Measurements from ENCODE around the gene MAPKAPK5. TPM values are rescaled to one million over a fixed set of nuclear protein-coding genes. Genes with fewer than 3 reads are reported as not detected.

MAPKAPK5 gene
- total and polyA plus RNA-seq, 2 experiments from 2014 or later: 41.5 to 77.0 TPM

DNA sequence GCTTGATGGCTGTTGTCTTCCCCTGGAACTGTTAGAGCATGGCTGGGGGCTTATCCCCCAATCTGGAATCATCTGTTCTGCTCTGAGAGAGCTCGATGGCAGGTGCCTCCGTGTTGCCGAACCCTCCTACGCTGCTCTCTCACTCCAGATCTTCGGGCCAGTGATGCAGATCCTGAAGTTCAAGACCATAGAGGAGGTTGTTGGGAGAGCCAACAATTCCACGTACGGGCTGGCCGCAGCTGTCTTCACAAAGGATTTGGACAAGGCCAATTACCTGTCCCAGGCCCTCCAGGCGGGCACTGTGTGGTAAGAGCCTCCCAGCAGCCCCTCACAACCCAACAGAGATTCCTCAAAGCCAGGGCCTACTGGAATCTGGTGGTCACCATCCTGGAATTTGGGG is 42.3 kb upstream of the MAPKAPK5 start:
- H3K9me3 Mint-ChIP-seq: no peaks in the 10 kb centered on the region
- no peak overlapping the region for H3K4me3 Mint-ChIP-seq

GRCh38 chr12:111803038-111803626 is 38.9 kb upstream of the MAPKAPK5 start:
- Histone ChIP-seq H2AFZ (no peak overlapping the region), H3K4me2 (no peak overlapping the region), H3K36me3 (ENCODE audit: insufficient read depth) (peaks cover 16% of the 10 kb centered on the region), H3K27me3 (ENCODE audit: insufficient read depth) (no peaks in the 10 kb centered on the region), H3K4me3 (no peak overlapping the region), H4K20me1 (replicated peaks; ENCODE audit: insufficient read depth) (no peaks in the 10 kb centered on the region), H3K27ac (ENCODE audit: low read depth) (no peak overlapping the region), H3K4me1 (ENCODE audit: insufficient read depth) (no peaks in the 10 kb centered on the region), H3F3A (replicated peaks; ENCODE audit: low read depth) (no peaks in the 10 kb centered on the region), H3K9me2 (ENCODE audit: insufficient read depth) (no peaks in the 10 kb centered on the region), H3K79me2 (replicated peaks; ENCODE audit: insufficient read depth) (no peaks in the 10 kb centered on the region)
- no peak overlapping the region for H3K27ac Mint-ChIP-seq
- no peak for ATAC-seq
- peaks cover 5% of the 10 kb centered on the region for H3K27me3 Mint-ChIP-seq (ENCODE audit: insufficient read depth, low read depth, poor library complexity)
- H3K4me1 Mint-ChIP-seq: no peaks in the 10 kb centered on the region
- no peaks in the 10 kb centered on the region for H3K9me3 Mint-ChIP-seq
- no peak for DNase-seq (ENCODE audit: low spot score)
- H3K36me3 Mint-ChIP-seq (ENCODE audit: low read depth): peaks cover 57% of the 10 kb centered on the region
- no peak overlapping the region for H3K4me3 Mint-ChIP-seq
- TF ChIP-seq JUNB (IDR thresholded peaks at IDR 0.05; ENCODE audit: unreplicated experiment) (no peak), NANOG (IDR thresholded peaks at IDR 0.05; ENCODE audit: borderline replicate concordance) (no peak), ETS1 (IDR thresholded peaks at IDR 0.05) (no peak), EZH2 (IDR thresholded peaks at IDR 0.05; ENCODE audit: low read depth, unreplicated experiment) (no peak)
- TF ChIP-seq, protein P1, sequence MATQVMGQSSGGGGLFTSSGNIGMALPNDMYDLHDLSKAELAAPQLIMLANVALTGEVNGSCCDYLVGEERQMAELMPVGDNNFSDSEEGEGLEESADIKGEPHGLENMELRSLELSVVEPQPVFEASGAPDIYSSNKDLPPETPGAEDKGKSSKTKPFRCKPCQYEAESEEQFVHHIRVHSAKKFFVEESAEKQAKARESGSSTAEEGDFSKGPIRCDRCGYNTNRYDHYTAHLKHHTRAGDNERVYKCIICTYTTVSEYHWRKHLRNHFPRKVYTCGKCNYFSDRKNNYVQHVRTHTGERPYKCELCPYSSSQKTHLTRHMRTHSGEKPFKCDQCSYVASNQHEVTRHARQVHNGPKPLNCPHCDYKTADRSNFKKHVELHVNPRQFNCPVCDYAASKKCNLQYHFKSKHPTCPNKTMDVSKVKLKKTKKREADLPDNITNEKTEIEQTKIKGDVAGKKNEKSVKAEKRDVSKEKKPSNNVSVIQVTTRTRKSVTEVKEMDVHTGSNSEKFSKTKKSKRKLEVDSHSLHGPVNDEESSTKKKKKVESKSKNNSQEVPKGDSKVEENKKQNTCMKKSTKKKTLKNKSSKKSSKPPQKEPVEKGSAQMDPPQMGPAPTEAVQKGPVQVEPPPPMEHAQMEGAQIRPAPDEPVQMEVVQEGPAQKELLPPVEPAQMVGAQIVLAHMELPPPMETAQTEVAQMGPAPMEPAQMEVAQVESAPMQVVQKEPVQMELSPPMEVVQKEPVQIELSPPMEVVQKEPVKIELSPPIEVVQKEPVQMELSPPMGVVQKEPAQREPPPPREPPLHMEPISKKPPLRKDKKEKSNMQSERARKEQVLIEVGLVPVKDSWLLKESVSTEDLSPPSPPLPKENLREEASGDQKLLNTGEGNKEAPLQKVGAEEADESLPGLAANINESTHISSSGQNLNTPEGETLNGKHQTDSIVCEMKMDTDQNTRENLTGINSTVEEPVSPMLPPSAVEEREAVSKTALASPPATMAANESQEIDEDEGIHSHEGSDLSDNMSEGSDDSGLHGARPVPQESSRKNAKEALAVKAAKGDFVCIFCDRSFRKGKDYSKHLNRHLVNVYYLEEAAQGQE (IDR thresholded peaks at IDR 0.05; ENCODE audit: unreplicated experiment): no peak

More for the DNA sequence above, 42.3 kb upstream of the MAPKAPK5 start:
- H3K27me3 ChIP-seq (ENCODE audit: insufficient read depth): no peaks in the 10 kb centered on the region
- Mint-ChIP-seq H3K36me3 (ENCODE audit: low read depth) (peaks cover 55% of the 10 kb centered on the region), H3K27ac (no peak overlapping the region), H3K27me3 (ENCODE audit: insufficient read depth, low read depth, poor library complexity) (peaks cover 4% of the 10 kb centered on the region), H3K4me1 (no peaks in the 10 kb centered on the region)
- H3K4me1 ChIP-seq (ENCODE audit: insufficient read depth): no peaks in the 10 kb centered on the region
- H3F3A ChIP-seq (replicated peaks; ENCODE audit: low read depth): no peaks in the 10 kb centered on the region; the same call in 1 of the 2 replicates
- no peak overlapping the region for H2AFZ ChIP-seq
- no peaks in the 10 kb centered on the region; the same call in 1 of the 2 replicates for H4K20me1 ChIP-seq (replicated peaks; ENCODE audit: insufficient read depth)
- TF ChIP-seq CREB1 (CRISPR knock-in tag; IDR thresholded peaks at IDR 0.05; ENCODE audit: low read depth) (no peak), ZNF114 (CRISPR knock-in tag; IDR thresholded peaks at IDR 0.05) (no peak), ZNF331 (CRISPR knock-in tag; IDR thresholded peaks at IDR 0.05; ENCODE audit: low read depth) (no peak), POLR2AphosphoS5 (IDR thresholded peaks at IDR 0.05; ENCODE audit: low read depth) (no peak)
- TF ChIP-seq, protein P1 (IDR thresholded peaks at IDR 0.05; ENCODE audit: unreplicated experiment): no peak
- no peaks in the 10 kb centered on the region for H3K9me2 ChIP-seq (ENCODE audit: insufficient read depth)
- H3K4me3 ChIP-seq: no peak overlapping the region
- H3K79me2 ChIP-seq (replicated peaks; ENCODE audit: insufficient read depth): no peaks in the 10 kb centered on the region
- no peak for DNase-seq (ENCODE audit: low spot score)
- H3K36me3 ChIP-seq (ENCODE audit: insufficient read depth): peaks cover 11% of the 10 kb centered on the region
- no peak for ATAC-seq
- no peak overlapping the region for H3K4me2 ChIP-seq
- H3K27ac ChIP-seq (ENCODE audit: low read depth): no peak overlapping the region
